Mucosa of rectum (tissue), 2 donors: ENCODE data around the gene SEC22C.
"Not testable (repeated sequence)": the region's sequence is repeated elsewhere in the genome, so short reads cannot be mapped to it uniquely, and the experiment has no call there.

Source experiments
- H3K27ac ChIP-seq, 2 donors: one replicate each; pipeline ENCODE4 v1.7.0; 2013; ENCODE audit warnings: inconsistent platforms in 2 of 2, low read depth in 2 of 2, low read length in 2 of 2
- H3K27me3 ChIP-seq, 2 donors: one replicate each; pipeline ENCODE4 v1.7.0; 2013; ENCODE audit warnings: low read length in 2 of 2; ENCODE audit not compliant: control insufficient read depth in 2 of 2, insufficient read depth in 2 of 2
- H3K36me3 ChIP-seq, 2 donors: one replicate each; pipeline ENCODE4 v1.7.0; 2013; ENCODE audit warnings: low read length in 2 of 2; ENCODE audit not compliant: control insufficient read depth in 2 of 2, insufficient read depth in 2 of 2
- H3K4me1 ChIP-seq, 2 donors: one replicate each; pipeline ENCODE4 v1.7.0; 2013; ENCODE audit warnings: low read length in 2 of 2, mild to moderate bottlenecking in 1 of 2; ENCODE audit not compliant: control insufficient read depth in 2 of 2, insufficient read depth in 2 of 2
- H3K4me3 ChIP-seq, 2 donors: one replicate each; pipeline ENCODE4 v1.7.0; 2013; ENCODE audit warnings: low read length in 2 of 2
- H3K9ac ChIP-seq, 2 donors: one replicate each; pipeline ENCODE4 v1.7.0; 2013; ENCODE audit warnings: low read length in 2 of 2, low read depth in 1 of 2, mild to moderate bottlenecking in 1 of 2
- H3K9me3 ChIP-seq, 2 donors: one replicate each; pipeline ENCODE4 v1.7.0; 2013; ENCODE audit warnings: low read length in 2 of 2; ENCODE audit not compliant: control insufficient read depth in 2 of 2
- donor health status: healthy.
- donor health status: Normal muscosa, but diverticular disease.

SEC22C gene

GRCh38 chr3:42600958-42601675, 19.4 kb upstream of the SEC22C start:
- peak overlapping the region; percentile 83 to 94 for H3K4me3 ChIP-seq
- H3K9me3 ChIP-seq = no peaks in the 10 kb centered on the region
- H3K4me1 ChIP-seq = peaks cover 9 to 18% of the 10 kb centered on the region in 2 donors
- peak overlapping the region; percentile 78 to 82 for H3K9ac ChIP-seq
- H3K27me3 ChIP-seq = no peaks in the 10 kb centered on the region
- no peaks in the 10 kb centered on the region for H3K36me3 ChIP-seq
- peak overlapping the region; percentile 93 to 96 for H3K27ac ChIP-seq

GRCh38 chr3:42600111-42600957, 18.6 kb upstream of the SEC22C start, which contains the start of gene NKTR:
Gene NKTR (plus strand): TSS chr3:42600686. CDS start chr3:42601007, 321 bp downstream.
- peak within 1 kb of the TSS; percentile 78 to 89 for H3K9ac ChIP-seq
- peak within 1 kb of the TSS; percentile 83 to 94 for H3K4me3 ChIP-seq
- H3K27me3 ChIP-seq = no peaks in the 10 kb centered on the region
- peak within 1 kb of the TSS; percentile 93 to 96 for H3K27ac ChIP-seq
- H3K9me3 ChIP-seq = no peaks in the 10 kb centered on the region
- H3K4me1 ChIP-seq = peaks cover 9 to 18% of the 10 kb centered on the region in 2 donors
- H3K36me3 ChIP-seq = no peaks in the 10 kb centered on the region

GRCh38 chr3:42597098-42597497, 15.3 kb upstream of the SEC22C start:
- H3K9me3 ChIP-seq, H3K36me3 ChIP-seq, H3K27ac ChIP-seq, H3K27me3 ChIP-seq, H3K4me3 ChIP-seq, H3K9ac ChIP-seq: not testable (repeated sequence)
- peaks cover 4 to 15% of the 10 kb centered on the region in 2 donors for H3K4me1 ChIP-seq

GRCh38 chr3:42595682-42596081, 13.9 kb upstream of the SEC22C start:
- Histone ChIP-seq H3K9me3 (no peaks in the 10 kb centered on the region), H3K9ac (no peak overlapping the region), H3K36me3 (peaks cover 9 to 10% of the 10 kb centered on the region in 2 donors), H3K4me1 (peaks cover 8 to 14% of the 10 kb centered on the region in 2 donors), H3K4me3 (no peak overlapping the region), H3K27ac (no peak overlapping the region), H3K27me3 (no peaks in the 10 kb centered on the region)

- H3K4me3 ChIP-seq = no peak overlapping the region
- H3K27ac ChIP-seq = no peak overlapping the region
- no peaks in the 10 kb centered on the region for H3K27me3 ChIP-seq
- no peaks in the 10 kb centered on the region for H3K9me3 ChIP-seq
- H3K36me3 ChIP-seq = peaks cover 9 to 10% of the 10 kb centered on the region in 2 donors
- no peak overlapping the region for H3K9ac ChIP-seq
- peaks cover 12 to 14% of the 10 kb centered on the region in 2 donors for H3K4me1 ChIP-seq
Observed at GRCh38 chr3:42593635-42594034, 11.9 kb upstream of the SEC22C start.

- peak overlapping the region; percentile 78 to 84 for H3K4me3 ChIP-seq
- H3K4me1 ChIP-seq = peaks cover 12 to 14% of the 10 kb centered on the region in 2 donors
- no peaks in the 10 kb centered on the region for H3K27me3 ChIP-seq
- no peak overlapping the region for H3K27ac ChIP-seq
- H3K9ac ChIP-seq = peak overlapping the region; percentile 9 to 78
- no peaks in the 10 kb centered on the region for H3K9me3 ChIP-seq
- peaks cover 9 to 10% of the 10 kb centered on the region in 2 donors for H3K36me3 ChIP-seq
Observed at GRCh38 chr3:42591811-42592210, 10.0 kb upstream of the SEC22C start.

- peaks cover 9 to 10% of the 10 kb centered on the region in 2 donors for H3K36me3 ChIP-seq
- H3K4me1 ChIP-seq = peaks cover 12 to 14% of the 10 kb centered on the region in 2 donors
- H3K4me3 ChIP-seq = peak overlapping the region; percentile 78 to 84
- H3K9ac ChIP-seq = peak overlapping the region; percentile 74 to 78
- H3K9me3 ChIP-seq = no peaks in the 10 kb centered on the region
- H3K27me3 ChIP-seq = no peaks in the 10 kb centered on the region
- H3K27ac ChIP-seq = peak overlapping the region; percentile 49 to 76
Observed at GRCh38 chr3:42590989-42591756, 9.4 kb upstream of the SEC22C start.

GRCh38 chr3:42589382-42590109, 7.8 kb upstream of the SEC22C start:
- H3K9ac ChIP-seq = peak overlapping the region in 1 of 2 donors; percentile 58
- H3K4me3 ChIP-seq = peak overlapping the region in 1 of 2 donors; percentile 84
- peak overlapping the region in 1 of 2 donors; percentile 76 for H3K27ac ChIP-seq
- peaks cover 5 to 7% of the 10 kb centered on the region in 2 donors for H3K36me3 ChIP-seq
- no peaks in the 10 kb centered on the region for H3K9me3 ChIP-seq
- H3K4me1 ChIP-seq = peaks cover 12 to 14% of the 10 kb centered on the region in 2 donors
- H3K27me3 ChIP-seq = no peaks in the 10 kb centered on the region

GRCh38 chr3:42588625-42589024, 6.9 kb upstream of the SEC22C start:
- Histone ChIP-seq H3K4me1 (peaks cover 12 to 14% of the 10 kb centered on the region in 2 donors), H3K27me3 (no peaks in the 10 kb centered on the region), H3K27ac (no peak overlapping the region), H3K36me3 (peaks cover under 1 to 4% of the 10 kb centered on the region in 2 donors), H3K9ac (no peak overlapping the region), H3K9me3 (no peaks in the 10 kb centered on the region), H3K4me3 (no peak overlapping the region)
